CD14-positive monocyte (primary cell): ENCODE results near the gene GALNT15. TPM values are rescaled to one million over a fixed set of nuclear protein-coding genes. Genes with fewer than 3 reads are reported as not detected.

Source experiments
- DNase-seq, 3 donors: peaks; one replicate each; pipeline ENCODE4 v3.0.0-alpha.2; 2011 to 2022
- H2AFZ ChIP-seq: 2 replicates; pipeline ENCODE4 v1.6.0; 2012; ENCODE audit warnings: mild to moderate bottlenecking, low read depth, low read length, inconsistent platforms; ENCODE audit not compliant: insufficient read depth, poor library complexity, severe bottlenecking
- H3K27ac ChIP-seq, 2 donors: 1 replicate in 1 of 2; 2 replicates in 1 of 2; pipeline ENCODE4 v1.5.1; 2012 to 2013; ENCODE audit warnings: low read length in 2 of 2, control low read depth in 1 of 2, inconsistent platforms in 1 of 2, low read depth in 1 of 2, mild to moderate bottlenecking in 1 of 2
- H3K27me3 ChIP-seq, 2 donors: one replicate each; pipeline versions ENCODE4 v1.6.0 to v1.6.1; 2011 to 2013; ENCODE audit warnings: low read length in 2 of 2; ENCODE audit not compliant: control insufficient read depth in 2 of 2, insufficient read depth in 2 of 2
- H3K36me3 ChIP-seq, 2 donors: replicated peaks in 1 of 2; 1 replicate in 1 of 2; 2 replicates in 1 of 2; pipeline versions ENCODE4 v1.5.1 to v1.6.1; 2012 to 2013; ENCODE audit warnings: low read length in 2 of 2, control low read depth in 1 of 2, inconsistent platforms in 1 of 2, mild to moderate bottlenecking in 1 of 2; ENCODE audit not compliant: insufficient read depth in 2 of 2, control insufficient read depth in 1 of 2
- H3K4me1 ChIP-seq, 2 donors: 1 replicate in 1 of 2; 2 replicates in 1 of 2; pipeline versions ENCODE4 v1.5.1 to v1.6.1; 2012 to 2013; ENCODE audit warnings: low read length in 2 of 2, control low read depth in 1 of 2, inconsistent platforms in 1 of 2, mild to moderate bottlenecking in 1 of 2, moderate library complexity in 1 of 2; ENCODE audit not compliant: insufficient read depth in 2 of 2, control insufficient read depth in 1 of 2
- H3K4me2 ChIP-seq: replicated peaks from 2 replicates; pipeline ENCODE3; 2012; ENCODE audit warnings: low read length, moderate library complexity, mild to moderate bottlenecking; ENCODE audit not compliant: poor library complexity, severe bottlenecking; ENCODE audit errors: extremely low read depth
- H3K4me3 ChIP-seq, 3 experiments: fragments of 200-600 bp in 1 of 3; sonication (generic) in 1 of 3; replicated peaks in 1 of 3; 1 replicate in 2 of 3; 2 replicates in 1 of 3; pipeline ENCODE4 v1.5.1; 2011 to 2013; ENCODE audit warnings: low read length in 3 of 3, mild to moderate bottlenecking in 3 of 3, control low read depth in 2 of 3, low read depth in 2 of 3, inconsistent platforms in 1 of 3, moderate library complexity in 1 of 3
- H3K79me2 ChIP-seq: 2 replicates; pipeline ENCODE4 v1.6.0; 2012; ENCODE audit warnings: mild to moderate bottlenecking, control low read depth, inconsistent platforms, low read length, moderate library complexity; ENCODE audit not compliant: insufficient read depth
- H3K9ac ChIP-seq: 2 replicates; pipeline ENCODE4 v1.6.0; 2017; ENCODE audit warnings: low read length, mild to moderate bottlenecking; ENCODE audit not compliant: insufficient read depth, poor library complexity, severe bottlenecking
- H3K9me3 ChIP-seq, 2 donors: replicated peaks in 1 of 2; 1 replicate in 1 of 2; 2 replicates in 1 of 2; pipeline versions ENCODE4 v1.5.1 to v1.6.1; 2012 to 2013; ENCODE audit warnings: low read length in 2 of 2, control low read depth in 1 of 2; ENCODE audit not compliant: control insufficient read depth in 1 of 2, insufficient read depth in 1 of 2
- H4K20me1 ChIP-seq: 2 replicates; pipeline ENCODE4 v1.6.0; 2012; ENCODE audit warnings: mild to moderate bottlenecking, low read length, control low read depth, moderate library complexity; ENCODE audit not compliant: insufficient read depth
- H3K27ac Mint-ChIP-seq, 7 donors: one replicate each; pipeline ENCODE4 v1.8.0; 2020; ENCODE audit warnings: mild to moderate bottlenecking in 7 of 7, mixed read lengths in 7 of 7, moderate library complexity in 6 of 7, inconsistent platforms in 2 of 7
- H3K27me3 Mint-ChIP-seq, 3 donors: one replicate each; pipeline ENCODE4 v1.8.0; 2021 to 2022; ENCODE audit warnings: low read depth in 3 of 3, mild to moderate bottlenecking in 3 of 3, mixed read lengths in 3 of 3, moderate library complexity in 3 of 3, inconsistent platforms in 1 of 3
- H3K36me3 Mint-ChIP-seq, 2 donors: one replicate each; pipeline ENCODE4 v1.8.0; 2020; ENCODE audit warnings: mixed read lengths in 2 of 2, inconsistent platforms in 1 of 2, mild to moderate bottlenecking in 1 of 2
- H3K4me1 Mint-ChIP-seq: one replicate; pipeline ENCODE4 v1.8.0; 2020; ENCODE audit warnings: mild to moderate bottlenecking, mixed read lengths
- H3K4me3 Mint-ChIP-seq, 2 donors: one replicate each; pipeline ENCODE4 v1.8.0; 2020; ENCODE audit warnings: mild to moderate bottlenecking in 2 of 2, mixed read lengths in 2 of 2, moderate library complexity in 1 of 2
- H3K9me3 Mint-ChIP-seq, 7 donors: one replicate each; pipeline ENCODE4 v1.8.0; 2020 to 2022; ENCODE audit warnings: mixed read lengths in 7 of 7, mild to moderate bottlenecking in 6 of 7, moderate library complexity in 6 of 7, inconsistent platforms in 2 of 7
- CTCF ChIP-seq: fragments of 200-600 bp; IDR thresholded peaks from one replicate; pipeline ENCODE4 v1.8.0; 2022; ENCODE audit warnings: antibody characterized with exemption, mild to moderate bottlenecking
- WGBS: methylation state at CpG from one replicate; pipeline ENCODE4 v1.1.5; 2013; ENCODE audit warnings: missing lambda C conversion rate; ENCODE audit not compliant: insufficient coverage; 5-methylcytosine and 5-hydroxymethylcytosine counted together
- intact Hi-C, 2 donors: fragments of 100-400 bp; cut with micrococcal nuclease; formaldehyde crosslinking; loops; one replicate each; pipeline versions ENCODE4 v1.15.0 to v1.15.1; 2023
- polyA plus RNA-seq, 3 donors: library from polyadenylated mRNA; depleted of rRNA in 1 of 3; unstranded in 2 of 3; stranded (reverse) in 1 of 3; fragments of 300-500 nt in 2 of 3; fragments of >200 nt in 1 of 3; fragmentation: Illumina TruSeq in 2 of 3; gene quantifications; 1 replicate in 2 of 3; 2 replicates in 1 of 3; pipeline ENCODE4 v1.2.3, GENCODE V29; 2012 to 2021

GALNT15 gene
- polyA plus RNA-seq, 3 donors = not detected

DNA sequence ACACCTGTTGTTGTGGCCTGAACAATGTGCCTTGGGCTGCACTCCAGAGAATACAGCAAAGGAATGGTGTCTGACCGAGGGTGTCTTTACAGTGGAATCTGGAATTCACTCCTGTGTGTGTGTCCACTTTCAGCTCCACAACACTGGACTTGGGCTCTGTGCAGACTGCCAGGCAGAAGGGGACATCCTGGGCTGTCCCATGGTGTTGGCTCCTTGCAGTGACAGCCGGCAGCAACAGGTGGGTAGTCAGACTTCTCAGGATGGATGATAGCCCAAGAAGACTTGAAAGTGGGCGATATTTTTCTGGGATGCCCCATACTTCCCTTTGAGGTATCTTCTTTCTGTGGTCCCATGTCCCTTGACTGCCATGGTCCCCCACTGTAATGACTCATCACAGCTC lies 45.3 kb downstream of the GALNT15 start:
- no peak overlapping the region for H3K27ac ChIP-seq
- no peak for DNase-seq
- peaks cover 2 to 8% of the 10 kb centered on the region in 2 donors for H3K4me1 ChIP-seq

DNA sequence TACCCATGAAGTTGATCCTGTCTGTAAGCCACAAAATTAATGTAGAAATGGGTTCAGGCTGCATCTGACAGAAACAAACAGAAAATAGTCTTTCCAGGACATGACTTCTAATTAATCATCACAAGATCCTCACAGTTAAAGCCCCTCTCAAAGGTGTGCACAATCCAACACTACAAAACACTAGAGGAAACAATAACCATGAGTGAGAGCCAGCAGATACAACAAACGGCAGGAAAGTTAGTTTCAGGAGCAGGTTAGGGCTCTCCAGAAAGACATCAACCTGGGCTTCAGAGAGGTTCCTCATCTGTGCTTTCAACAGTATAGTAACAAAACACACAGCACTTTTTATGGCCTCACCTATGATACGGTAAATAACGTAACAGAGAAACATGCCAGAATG lies 47.5 kb downstream of the GALNT15 start:
- Histone ChIP-seq H3K27me3 (no peaks in the 10 kb centered on the region), H3K4me3 (no peak overlapping the region), H4K20me1 (no peaks in the 10 kb centered on the region), H3K36me3 (no peaks in the 10 kb centered on the region), H2AFZ (no peak overlapping the region), H3K4me1 (peaks cover 2 to 10% of the 10 kb centered on the region in 2 donors), H3K9me3 (no peaks in the 10 kb centered on the region), H3K27ac (no peak overlapping the region), H3K9ac (no peak overlapping the region), H3K4me2 (no peak overlapping the region), H3K79me2 (no peaks in the 10 kb centered on the region)
- DNase-seq = no peak
- H3K36me3 Mint-ChIP-seq = no peaks in the 10 kb centered on the region
- WGBS = no CpG with 5 or more reads among the region's 3 CpGs
- no peak overlapping the region for H3K27ac Mint-ChIP-seq
- no peak for TF ChIP-seq CTCF
- no peaks in the 10 kb centered on the region for H3K27me3 Mint-ChIP-seq
- intact Hi-C loops = no loop called here
- peaks cover 13% of the 10 kb centered on the region for H3K4me1 Mint-ChIP-seq
- H3K9me3 Mint-ChIP-seq = peaks cover 2 to 18% (median 11%) of the 10 kb centered on the region in 7 donors
- no peak overlapping the region for H3K4me3 Mint-ChIP-seq

More for the DNA sequence above, 45.3 kb downstream of the GALNT15 start:
- intact Hi-C loops = no loop called here
- H3K36me3 ChIP-seq = no peaks in the 10 kb centered on the region
- H3K4me3 ChIP-seq = no peak overlapping the region
- no peak overlapping the region for H3K4me3 Mint-ChIP-seq
- 94% methylated on average over 3 of the region's 3 CpGs for whole genome bisulfite sequencing
- H3K27ac Mint-ChIP-seq = no peak overlapping the region
- no peaks in the 10 kb centered on the region for H4K20me1 ChIP-seq
- TF ChIP-seq CTCF = no peak
- H3K79me2 ChIP-seq = no peaks in the 10 kb centered on the region
- H3K4me1 Mint-ChIP-seq = peaks cover 6% of the 10 kb centered on the region
- no peaks in the 10 kb centered on the region for H3K36me3 Mint-ChIP-seq
- no peak overlapping the region for H2AFZ ChIP-seq
- no peaks in the 10 kb centered on the region for H3K9me3 ChIP-seq
- peaks cover 1 to 2% (median 2%) of the 10 kb centered on the region in 3 donors for H3K27me3 Mint-ChIP-seq
- no peak overlapping the region for H3K4me2 ChIP-seq
- no peaks in the 10 kb centered on the region for H3K27me3 ChIP-seq
- no peak overlapping the region for H3K9ac ChIP-seq
- peaks cover 0 to 7% (median 3%) of the 10 kb centered on the region in 7 donors for H3K9me3 Mint-ChIP-seq
